GM18498 (cell line): ENCODE results near the gene CBS.
"Not testable (repeated sequence)": the region's sequence is repeated elsewhere in the genome, so short reads cannot be mapped to it uniquely, and the experiment has no call there.

Source experiments
- ATAC-seq: cut with Tn5 transposase; IDR thresholded peaks from one replicate; pipeline ENCODE4 v1.9.1; 2021; ENCODE audit warnings: mild to moderate bottlenecking, moderate library complexity; ENCODE audit not compliant: unreplicated experiment

The CBS gene

DNA sequence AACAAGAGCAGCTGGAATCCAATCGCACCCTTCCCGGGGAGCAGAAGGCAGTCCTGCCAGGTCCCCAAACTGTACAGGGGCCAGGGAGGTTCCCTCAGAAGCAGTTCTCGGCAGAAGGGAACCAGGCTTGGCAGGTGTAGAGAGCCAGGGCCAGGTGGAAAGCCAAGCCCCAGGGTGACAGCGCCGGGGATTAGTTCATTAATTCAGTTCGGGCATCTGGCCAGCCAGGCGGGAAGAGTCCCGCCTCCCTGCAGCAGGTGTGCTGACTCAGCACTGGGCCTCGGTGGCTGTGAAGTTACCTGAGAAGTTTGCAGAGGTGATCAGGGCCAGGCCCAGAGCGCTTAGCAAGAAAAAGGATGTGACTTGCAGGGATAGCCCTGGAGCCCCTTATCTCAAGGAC lies 6.0 kb downstream of the CBS start:
- not testable (repeated sequence) for ATAC-seq

DNA sequence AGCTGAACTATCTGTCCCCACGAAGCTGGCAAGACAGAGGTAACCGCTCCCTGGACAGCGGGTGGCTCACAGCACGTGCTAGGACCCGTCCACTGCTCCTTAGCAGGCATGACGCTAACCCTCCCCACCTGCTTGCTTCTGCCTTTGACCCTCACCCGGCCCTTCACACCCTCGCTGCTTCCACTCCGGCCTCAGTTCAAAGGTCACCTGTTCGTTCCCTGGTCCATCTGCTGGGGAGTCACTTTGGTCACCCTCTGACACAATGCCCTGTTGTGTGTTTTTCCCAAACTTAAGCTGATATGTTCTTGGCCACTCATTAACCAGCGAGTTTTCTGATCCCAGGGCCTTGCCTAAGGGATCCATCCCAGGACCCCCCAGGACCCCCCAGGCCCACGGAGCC lies 7.6 kb downstream of the CBS start:
- not testable (repeated sequence) for ATAC-seq

DNA sequence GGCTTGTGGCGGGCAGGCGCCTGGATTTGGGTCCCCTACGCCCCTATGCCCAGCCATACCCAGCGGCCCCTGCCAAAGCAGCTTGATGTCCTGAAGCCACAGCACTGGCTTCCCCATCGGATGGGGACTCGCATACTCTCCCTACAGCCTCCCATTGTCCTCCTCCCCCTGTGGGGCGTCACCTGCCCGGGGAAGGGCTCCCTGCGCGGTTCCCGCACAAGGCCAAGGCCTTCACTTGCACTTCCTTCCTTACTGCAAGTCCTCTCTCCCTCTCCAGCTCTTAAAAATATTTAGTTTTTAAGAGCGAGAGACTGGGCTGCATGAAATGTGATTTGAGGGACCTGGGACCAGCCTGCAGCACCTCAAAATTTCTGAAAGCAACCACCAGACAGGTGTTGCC lies 8.9 kb downstream of the CBS start:
- not testable (repeated sequence) for ATAC-seq

DNA sequence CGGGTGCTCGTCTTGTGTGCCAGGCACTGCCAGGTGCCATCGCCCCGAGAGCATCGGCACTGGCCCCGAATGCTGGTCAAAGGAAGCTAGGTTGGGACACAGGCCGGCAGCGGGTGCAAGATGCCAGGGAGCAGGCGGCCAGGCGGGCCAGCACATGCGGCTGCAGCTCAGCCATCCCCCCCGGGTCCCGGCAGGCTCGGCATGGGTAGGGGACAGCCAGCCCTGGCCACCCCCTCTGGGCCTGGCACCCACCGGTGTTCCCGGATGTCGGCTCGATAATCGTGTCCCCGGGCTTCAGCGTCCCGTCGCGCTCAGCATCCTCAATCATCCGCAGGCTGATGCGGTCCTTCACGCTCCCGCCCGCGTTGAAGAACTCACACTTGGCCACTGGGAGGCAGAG lies 9.6 kb downstream of the CBS start:
- ATAC-seq = not testable (repeated sequence)

DNA sequence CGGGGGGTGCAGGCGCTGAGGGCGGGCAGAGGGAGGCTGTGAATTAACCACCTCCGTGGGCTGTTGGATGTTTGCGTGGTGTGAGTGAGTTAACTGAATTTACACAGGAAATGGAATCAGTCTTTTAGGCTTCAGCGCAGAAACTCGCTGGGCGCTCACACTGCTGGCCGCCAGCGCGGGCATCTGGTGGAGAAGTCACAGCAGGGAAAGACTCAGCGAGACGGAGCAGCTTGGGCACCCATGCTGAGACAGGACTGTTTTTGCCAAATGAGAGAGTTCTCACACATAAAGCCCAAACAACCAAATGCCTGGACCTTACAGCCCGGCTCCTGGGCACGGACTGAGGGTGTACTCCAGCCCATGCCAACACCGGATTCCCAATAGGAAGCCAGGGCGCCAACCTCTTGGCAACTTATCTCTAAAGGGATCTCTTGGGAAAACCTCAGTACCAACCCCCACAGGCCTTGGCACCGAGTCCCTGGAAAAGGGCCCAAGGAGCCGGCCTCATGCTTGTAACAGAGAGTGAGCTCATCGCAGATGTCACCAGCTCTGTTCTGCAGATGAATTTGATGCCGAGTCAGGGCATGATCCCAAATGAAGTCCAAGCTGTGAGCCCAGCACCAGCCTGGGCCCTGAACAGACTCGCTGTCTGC lies 11.2 kb downstream of the CBS start:
- ATAC-seq = not testable (repeated sequence)

DNA sequence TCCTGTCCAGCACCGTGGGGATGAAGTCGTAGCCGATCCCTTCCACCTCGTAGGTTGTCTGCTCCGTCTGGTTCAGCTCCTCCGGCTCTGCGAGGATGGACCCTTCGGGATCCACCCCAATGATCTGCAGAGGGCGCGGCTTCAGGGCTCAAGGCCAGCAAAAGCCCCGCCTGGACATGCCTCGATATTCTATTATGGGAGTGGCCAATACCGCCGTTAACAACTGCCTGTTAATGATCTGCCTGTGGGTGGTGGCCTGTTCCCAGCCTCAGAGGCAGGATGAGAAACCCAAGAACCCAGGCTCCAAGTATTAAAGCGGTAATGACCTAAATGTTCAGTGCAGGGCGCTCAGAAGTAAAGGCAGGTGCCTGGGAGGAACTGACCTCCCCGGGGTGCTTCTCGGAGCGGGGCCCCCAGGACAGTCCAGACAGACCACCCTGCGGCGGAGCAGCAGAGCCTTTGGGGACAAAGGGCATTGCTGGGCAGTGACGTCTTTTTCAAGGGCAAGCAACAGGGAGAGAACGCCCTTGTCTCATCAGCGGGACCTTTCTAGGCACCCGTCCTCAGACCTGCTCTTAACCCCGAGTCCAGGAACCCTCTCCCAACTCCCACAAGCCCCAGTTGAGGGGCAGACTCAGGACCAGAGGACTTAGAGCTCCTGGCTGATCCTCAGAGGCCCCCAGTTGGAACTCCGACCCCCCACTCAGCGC lies 12.5 kb downstream of the CBS start:
- not testable (repeated sequence) for ATAC-seq

DNA sequence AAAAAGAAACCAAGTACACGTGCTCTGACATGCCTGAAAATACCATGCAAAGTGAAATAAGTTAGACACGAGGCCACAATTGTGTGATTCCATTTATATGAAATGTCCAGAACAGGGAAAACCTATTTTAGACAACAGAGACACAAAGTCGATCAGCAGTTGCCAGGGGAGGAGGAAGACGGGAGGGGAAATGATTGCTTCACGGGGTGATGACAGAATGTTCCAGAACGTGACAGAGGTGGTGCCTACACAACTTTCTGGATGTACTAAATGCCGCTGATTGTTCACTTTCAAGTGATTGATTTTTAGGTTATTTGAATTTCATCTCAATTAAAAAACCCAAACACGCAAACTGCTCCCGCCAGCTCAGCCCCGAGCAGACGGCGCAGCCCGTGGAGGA lies 22.5 kb downstream of the CBS start:
- not testable (repeated sequence) for ATAC-seq

DNA sequence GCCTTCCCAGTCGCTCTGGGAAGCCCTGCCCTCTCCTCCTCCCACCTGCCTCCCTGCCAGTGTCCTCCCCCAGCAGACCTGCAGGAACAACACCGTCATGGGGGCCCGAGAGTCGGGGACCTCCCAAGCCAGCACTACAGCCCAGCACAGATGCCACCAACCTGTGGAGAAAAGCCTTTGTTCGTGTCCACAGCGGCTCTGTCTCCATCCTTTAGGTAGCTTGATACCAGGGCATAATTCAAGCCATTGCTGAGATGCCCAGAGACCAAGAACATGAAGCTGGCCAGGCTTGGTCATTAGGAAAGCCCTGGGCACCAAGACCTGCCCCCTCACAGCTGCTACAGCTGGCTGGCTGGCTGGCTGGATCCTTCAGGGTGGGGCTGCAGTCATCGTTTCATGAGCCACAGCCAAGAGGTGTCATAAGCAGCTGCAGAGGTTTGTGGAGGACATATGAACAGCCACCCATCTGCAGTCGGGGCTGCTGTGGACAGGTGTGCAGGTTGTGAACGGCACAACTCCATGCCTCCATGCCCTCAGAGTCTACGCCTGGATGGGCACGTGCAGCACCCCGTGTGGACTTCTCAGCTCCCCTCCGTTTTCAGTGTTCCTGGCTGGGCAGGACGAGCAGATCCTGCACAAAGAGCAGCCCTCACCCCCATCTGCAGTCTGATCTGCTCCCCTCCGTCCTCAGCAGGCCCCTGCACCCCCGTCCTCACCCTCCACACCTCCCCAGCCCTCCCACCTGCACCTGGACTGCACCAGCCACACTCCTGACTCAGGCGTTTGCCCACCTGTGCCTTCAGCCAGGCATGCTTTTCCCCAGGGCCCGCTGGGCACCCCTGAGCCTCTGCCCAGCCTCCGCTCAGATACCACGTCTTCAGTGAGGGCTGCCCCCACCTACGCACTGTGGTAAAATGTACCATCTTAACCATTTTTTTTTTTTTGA lies 29.5 kb downstream of the CBS start:
- ATAC-seq = not testable (repeated sequence)

DNA sequence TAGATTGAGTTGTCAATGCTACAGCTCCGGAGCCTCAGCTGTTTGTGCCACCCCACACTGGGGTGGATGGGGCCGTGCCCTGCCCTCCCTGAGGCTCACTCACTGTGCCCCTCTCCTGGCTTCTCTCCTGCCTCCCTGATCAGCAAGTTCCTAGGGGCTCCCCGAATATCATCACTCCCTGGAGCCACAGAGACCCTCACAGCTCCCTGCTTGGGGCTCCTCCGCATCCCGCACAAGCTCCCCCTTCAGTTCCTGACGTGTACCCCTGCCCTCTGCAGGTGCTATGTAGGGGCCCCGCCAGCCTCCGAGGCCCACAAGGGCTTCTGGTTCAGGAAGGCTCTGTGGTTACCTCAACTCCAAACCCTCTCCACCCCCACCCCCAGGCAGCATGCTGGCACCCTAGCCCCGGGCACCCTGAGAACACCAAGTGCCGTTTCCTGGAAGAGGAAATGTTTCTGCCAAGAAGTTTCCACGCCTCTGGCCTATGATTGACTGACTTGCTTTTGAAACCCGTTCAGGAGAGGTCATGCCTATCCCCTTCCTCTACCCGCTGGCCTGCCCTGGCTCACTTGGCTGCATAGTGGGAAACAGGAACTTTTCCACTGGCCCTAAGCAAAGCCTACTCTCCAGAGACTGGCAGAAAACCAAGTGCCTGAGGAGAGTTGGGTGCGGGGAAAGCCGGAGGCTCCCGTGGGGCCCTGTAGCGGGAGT lies 30.3 kb downstream of the CBS start:
- ATAC-seq = not testable (repeated sequence)

DNA sequence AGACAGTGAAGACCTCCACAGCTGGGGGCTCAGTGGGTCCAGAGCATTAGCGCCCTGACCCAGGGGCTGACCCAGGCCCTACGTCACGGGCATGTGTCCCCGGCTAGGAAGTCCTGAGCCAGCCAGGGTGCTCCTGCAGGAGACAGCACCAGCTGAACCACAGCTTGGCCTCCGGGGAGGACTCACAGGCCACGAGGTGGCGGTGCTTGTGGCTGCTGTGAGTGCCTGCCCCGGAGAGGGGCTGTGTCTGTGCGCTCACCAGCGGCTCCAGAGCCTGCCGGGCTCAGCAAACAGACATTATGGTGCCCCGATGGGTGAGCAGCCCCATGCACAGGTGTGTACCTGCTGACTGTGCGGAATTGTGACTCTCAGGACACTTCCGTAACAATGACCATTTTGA lies 31.1 kb downstream of the CBS start:
- not testable (repeated sequence) for ATAC-seq

DNA sequence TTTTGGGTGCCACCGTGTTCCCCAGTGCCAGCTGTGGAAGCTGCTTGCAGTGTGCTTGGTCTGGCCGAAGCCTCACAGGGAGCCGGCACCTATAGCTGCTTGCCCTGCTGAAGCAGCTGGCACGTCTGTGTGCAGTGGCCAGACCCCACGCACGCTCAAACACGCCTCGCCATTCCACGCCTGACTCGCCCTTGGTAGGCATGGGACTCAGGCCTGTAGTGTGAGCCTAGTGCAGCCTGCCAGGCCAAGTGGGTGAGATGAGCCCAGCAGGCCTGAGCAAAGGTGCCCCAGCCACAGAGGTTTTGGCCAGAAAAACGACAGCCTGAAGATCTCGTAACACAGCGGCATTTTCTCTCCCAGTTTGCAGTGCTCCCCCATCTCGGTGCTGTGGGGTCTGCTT lies 32.3 kb downstream of the CBS start:
- not testable (repeated sequence) for ATAC-seq

DNA sequence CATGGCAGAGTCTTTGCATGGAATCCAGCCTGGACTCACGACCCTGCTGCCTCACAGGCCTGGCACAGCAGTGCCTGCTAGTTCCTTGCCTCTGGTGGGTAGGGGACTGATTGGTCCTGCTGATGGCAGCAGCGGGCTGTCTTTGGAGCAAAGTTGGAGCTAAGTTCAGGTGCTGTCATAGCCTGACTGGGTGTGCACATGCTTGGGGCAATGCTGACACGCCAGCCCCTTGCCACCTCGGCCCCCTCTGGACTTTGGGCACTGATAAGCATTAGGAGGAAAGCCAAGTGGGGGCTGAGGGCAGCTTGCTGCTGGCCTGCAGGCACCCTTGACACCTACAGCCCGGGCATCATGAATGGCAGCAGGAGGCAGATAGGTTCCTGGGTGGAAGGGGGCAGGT lies 33.5 kb downstream of the CBS start:
- ATAC-seq = not testable (repeated sequence)

DNA sequence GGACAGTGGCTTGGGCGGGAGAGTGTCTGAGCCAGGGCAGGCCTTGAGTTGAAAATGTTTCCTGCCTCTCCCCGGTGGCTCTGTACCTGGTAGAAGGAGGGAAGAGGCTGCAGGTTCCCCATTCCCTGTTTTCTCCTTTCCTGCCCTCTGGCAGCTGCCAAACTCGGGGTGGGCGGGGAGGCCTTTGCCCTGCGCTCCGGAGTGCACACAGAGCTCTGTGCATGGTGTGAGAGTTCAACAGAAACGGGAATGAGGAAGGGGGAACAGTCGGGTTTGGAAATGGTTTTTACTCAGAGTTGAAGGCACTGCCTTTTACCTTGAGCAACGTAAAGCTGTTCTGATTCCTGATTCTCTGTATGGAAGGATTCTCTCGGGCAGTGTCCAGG lies 37.0 kb downstream of the CBS start:
- not testable (repeated sequence) for ATAC-seq

DNA sequence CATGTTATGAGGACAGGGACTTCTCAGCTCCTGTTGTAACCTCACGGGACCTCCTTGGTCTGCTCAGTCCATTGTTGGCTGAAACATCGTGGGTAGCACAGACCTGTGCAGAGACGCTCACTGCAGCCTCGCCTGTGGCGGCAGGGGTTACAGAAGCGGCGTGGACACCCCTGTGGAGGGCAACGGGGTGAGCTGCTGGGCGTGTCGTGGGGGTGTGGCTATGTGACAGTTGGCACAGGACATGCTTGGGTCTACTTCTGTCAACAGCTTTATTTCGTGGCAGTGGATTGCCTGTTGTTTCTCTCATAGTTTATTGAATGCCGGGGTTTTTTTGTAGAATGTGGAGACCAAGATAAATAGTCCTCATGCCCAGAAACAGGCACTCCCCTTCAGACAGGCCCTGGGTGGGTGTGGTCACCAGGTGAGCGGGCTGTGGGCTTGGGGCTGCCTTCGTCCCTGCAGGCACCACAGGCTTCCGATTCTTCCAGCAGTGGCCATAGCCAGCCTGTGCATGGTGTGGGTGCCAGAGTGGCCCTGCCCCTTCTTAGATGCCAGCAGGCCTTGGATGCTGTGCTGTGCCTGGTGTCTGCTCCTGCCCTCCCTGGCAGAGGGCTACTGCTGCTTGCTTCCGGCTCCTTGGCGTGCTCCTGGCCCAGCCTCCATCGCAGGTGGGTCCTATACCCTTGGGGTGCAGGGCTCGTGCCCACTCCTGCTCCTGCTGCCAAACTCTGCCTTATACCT lies 37.5 kb downstream of the CBS start:
- not testable (repeated sequence) for ATAC-seq

DNA sequence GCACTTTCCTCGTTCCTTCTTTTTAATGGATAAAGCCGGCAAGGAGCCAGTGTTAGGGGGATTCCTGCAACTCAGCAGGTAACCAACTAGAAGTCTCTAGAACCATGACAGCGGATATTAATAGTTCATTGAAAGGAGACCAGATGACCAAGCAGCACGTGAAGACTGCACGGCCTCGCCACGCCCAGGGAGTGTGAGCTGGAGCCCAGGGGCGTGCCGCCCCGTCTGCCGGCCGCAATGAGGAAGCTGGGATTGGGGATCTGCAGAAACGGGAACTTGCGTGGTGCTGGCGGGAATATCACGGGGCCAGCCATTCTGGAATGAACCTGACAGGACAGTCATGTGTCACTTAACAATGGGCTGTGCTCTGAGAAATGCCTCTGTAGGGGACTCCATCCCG lies 38.7 kb downstream of the CBS start:
- ATAC-seq = not testable (repeated sequence)

DNA sequence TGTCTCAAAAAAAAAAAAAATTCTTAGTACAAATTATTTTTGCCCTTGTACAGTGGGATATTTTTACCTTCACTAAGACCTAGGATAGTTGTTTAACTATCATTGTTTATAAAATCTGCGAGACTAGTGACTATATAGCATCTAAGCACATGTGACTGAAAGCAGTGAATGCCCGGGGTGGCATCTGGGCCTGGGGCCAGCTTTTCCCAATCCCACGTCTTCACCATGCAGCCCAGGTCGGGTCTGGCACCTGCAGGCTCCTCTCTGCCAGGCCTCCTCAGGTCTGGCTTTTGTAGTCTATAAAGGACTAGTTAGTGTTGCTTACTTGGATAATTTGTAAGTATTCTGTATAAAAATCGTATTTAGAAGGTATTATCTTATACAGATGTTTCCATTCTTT lies 40.8 kb downstream of the CBS start:
- ATAC-seq = no peak

DNA sequence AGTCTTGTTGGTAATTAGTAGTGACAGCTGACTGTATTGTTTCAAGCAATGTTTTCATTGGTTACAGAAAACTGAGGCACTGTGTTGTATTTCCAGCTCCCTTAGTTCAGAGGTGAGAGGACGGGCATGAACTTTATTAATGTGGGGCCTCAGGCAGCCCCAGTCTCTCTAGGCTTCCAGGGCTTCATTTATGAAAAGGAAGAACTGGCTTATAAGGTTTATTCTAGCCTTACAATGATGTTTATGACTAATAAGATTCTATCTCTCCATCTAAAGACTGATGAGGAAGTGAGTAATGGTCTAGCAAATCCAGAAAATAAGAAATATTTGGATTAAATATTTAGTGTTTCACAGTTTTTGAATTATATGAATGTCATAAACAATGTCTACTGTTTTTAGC lies 41.5 kb downstream of the CBS start:
- no peak for ATAC-seq

DNA sequence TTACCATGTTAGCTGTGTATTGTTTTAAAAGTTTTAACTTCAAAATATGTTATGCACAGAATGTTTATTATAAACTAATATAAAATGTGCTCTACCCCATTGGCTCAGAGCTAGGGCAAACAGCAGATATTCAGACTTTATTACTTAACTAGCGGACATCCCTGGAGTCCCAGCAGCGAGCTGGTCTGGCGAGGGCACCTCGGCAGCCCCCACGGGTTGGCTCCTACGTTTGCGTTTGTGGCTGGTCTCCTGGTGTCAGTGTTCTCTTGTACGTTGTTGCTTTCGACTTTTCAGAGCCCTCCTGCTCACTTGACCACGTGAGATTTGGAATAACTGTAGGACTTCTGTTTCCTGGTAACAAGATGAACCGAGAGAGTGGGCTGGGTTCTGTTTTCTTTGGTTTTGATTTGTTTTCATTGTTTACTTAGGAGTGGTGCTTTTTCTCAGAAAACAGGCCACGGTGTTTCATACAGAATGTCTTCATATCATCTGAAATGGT lies 44.5 kb downstream of the CBS start:
- ATAC-seq = no peak

DNA sequence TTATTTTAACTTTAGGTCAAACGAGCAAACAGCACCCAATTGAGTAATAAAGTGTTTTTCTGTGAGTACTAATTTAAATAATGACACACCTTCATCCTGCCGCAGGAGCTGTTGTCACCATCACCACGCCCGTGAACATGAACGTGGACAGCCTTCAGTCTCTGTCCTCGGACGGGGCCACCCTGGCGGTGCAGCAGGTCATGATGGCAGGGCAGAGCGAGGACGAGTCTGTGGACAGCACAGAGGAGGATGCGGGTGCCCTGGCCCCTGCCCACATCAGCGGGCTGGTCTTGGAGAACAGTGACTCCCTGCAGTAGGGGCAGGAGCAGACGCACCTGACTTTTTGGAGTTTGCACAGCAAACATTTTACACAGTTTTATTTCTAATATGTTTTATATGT lies 45.9 kb downstream of the CBS start:
- no peak for ATAC-seq
